ENCODE results near the gene TAS2R16. TPM values are rescaled to one million over a fixed set of nuclear protein-coding genes. Genes with fewer than 3 reads are reported as not detected.

TAS2R16 gene
- total and polyA plus RNA-seq, 2 experiments from 2014 or later: not detected

GRCh38 chr7:122974229-122974628 is 21.3 kb downstream of the TAS2R16 start:
- peak overlapping the region; percentile 40; the same call in 1 of the 2 replicates for H2AFZ ChIP-seq
- no peak overlapping the region for H3K27ac ChIP-seq (ENCODE audit: low read depth)
- H3K4me3 ChIP-seq: no peak overlapping the region
- H3K79me2 ChIP-seq (replicated peaks; ENCODE audit: insufficient read depth): no peaks in the 10 kb centered on the region
- Mint-ChIP-seq H3K36me3 (ENCODE audit: low read depth) (no peaks in the 10 kb centered on the region), H3K27ac (no peak overlapping the region), H3K27me3 (ENCODE audit: insufficient read depth, low read depth, poor library complexity) (no peaks in the 10 kb centered on the region), H3K9me3 (no peaks in the 10 kb centered on the region; the same call in 2 of the 3 replicates), H3K4me3 (no peak overlapping the region), H3K4me1 (peaks cover 8% of the 10 kb centered on the region)
- no peaks in the 10 kb centered on the region for H3K36me3 ChIP-seq (ENCODE audit: insufficient read depth)
- no peaks in the 10 kb centered on the region; the same call in 1 of the 2 replicates for H3K9me2 ChIP-seq (ENCODE audit: insufficient read depth)
- no peaks in the 10 kb centered on the region for H3F3A ChIP-seq (replicated peaks; ENCODE audit: low read depth)
- peak; percentile 46; the same call in 2 of the 3 replicates for ATAC-seq
- H3K4me1 ChIP-seq (ENCODE audit: insufficient read depth): no peaks in the 10 kb centered on the region
- H3K27me3 ChIP-seq (ENCODE audit: insufficient read depth): no peaks in the 10 kb centered on the region
- H3K4me2 ChIP-seq: no peak overlapping the region
- peak; percentile 28 for DNase-seq (ENCODE audit: low spot score)
- TF ChIP-seq POLR2AphosphoS5 (IDR thresholded peaks at IDR 0.05; ENCODE audit: low read depth): no peak
- no peak for TF ChIP-seq JUNB (IDR thresholded peaks at IDR 0.05; ENCODE audit: unreplicated experiment)
- TF ChIP-seq ZNF114 (CRISPR knock-in tag; IDR thresholded peaks at IDR 0.05): no peak
- no peak for TF ChIP-seq EZH2 (IDR thresholded peaks at IDR 0.05; ENCODE audit: low read depth, unreplicated experiment)
- TF ChIP-seq STAT1 (IDR thresholded peaks at IDR 0.05; ENCODE audit: unreplicated experiment): no peak
- TF ChIP-seq ZNF462 (CRISPR knock-in tag; IDR thresholded peaks at IDR 0.05): no peak
- no peak for TF ChIP-seq CTCF (conservative IDR thresholded peaks at IDR 0.05; ENCODE audit: low read depth in 2 of 2)
- no peak for TF ChIP-seq ZNF331 (CRISPR knock-in tag; IDR thresholded peaks at IDR 0.05; ENCODE audit: low read depth)
- TF ChIP-seq EZH2phosphoT487 (IDR thresholded peaks at IDR 0.05; ENCODE audit: unreplicated experiment): no peak
- H4K20me1 ChIP-seq (replicated peaks; ENCODE audit: insufficient read depth): no peaks in the 10 kb centered on the region
